Progenitor cell of endocrine pancreas (in vitro differentiated cells): Measurements from ENCODE around the gene KCNK3. TPM values are rescaled to one million over a fixed set of nuclear protein-coding genes. Genes with fewer than 3 reads are reported as not detected.
A peak's percentile ranks its signal among the peaks of the same experiment; 100 is the strongest.
"Not testable (repeated sequence)": the region's sequence is repeated elsewhere in the genome, so short reads cannot be mapped to it uniquely, and the experiment has no call there.

Experiments used
- DNase-seq: peaks from one replicate; pipeline ENCODE4 v3.0.0; 2021; ENCODE audit warnings: low spot score; ENCODE audit not compliant: unreplicated experiment
- H3K27ac Mint-ChIP-seq: 2 replicates; pipeline ENCODE4 v1.8.0; 2021; ENCODE audit warnings: mild to moderate bottlenecking, moderate library complexity, mixed read lengths
- H3K27me3 Mint-ChIP-seq: 2 replicates; pipeline ENCODE4 v1.8.0; 2021; ENCODE audit warnings: mixed read lengths
- H3K36me3 Mint-ChIP-seq: 2 replicates; pipeline ENCODE4 v1.8.0; 2022; ENCODE audit warnings: mixed read lengths; ENCODE audit not compliant: insufficient read depth
- H3K4me1 Mint-ChIP-seq: 2 replicates; pipeline ENCODE4 v1.8.0; 2021; ENCODE audit warnings: low read depth, mixed read lengths
- H3K4me3 Mint-ChIP-seq: 2 replicates; pipeline ENCODE4 v1.8.0; 2021; ENCODE audit warnings: low read depth, mild to moderate bottlenecking, moderate library complexity, mixed read lengths
- H3K9me3 Mint-ChIP-seq: 2 replicates; pipeline ENCODE4 v1.8.0; 2021; ENCODE audit warnings: low read depth, mixed read lengths
- CTCF ChIP-seq: fragments of 200-600 bp; sonication (generic); IDR thresholded peaks from one replicate; pipeline ENCODE4 v1.5.0; 2021; ENCODE audit warnings: antibody characterized with exemption, mild to moderate bottlenecking; ENCODE audit not compliant: unreplicated experiment
- total RNA-seq: library from RNA; stranded (reverse); gene quantifications from 2 replicates; pipeline ENCODE4 v1.2.1, GENCODE V29; 2021

The KCNK3 gene
- total RNA-seq, 1 donor from 2014 or later, result 1.5 TPM

GRCh38 chr2:26759845-26760244 is 67.3 kb downstream of the KCNK3 start:
- TF ChIP-seq CTCF, result no peak
- no peaks in the 10 kb centered on the region for H3K27me3 Mint-ChIP-seq
- peaks cover 6% of the 10 kb centered on the region for H3K4me1 Mint-ChIP-seq
- no peak overlapping the region for H3K27ac Mint-ChIP-seq
- H3K36me3 Mint-ChIP-seq, result no peaks in the 10 kb centered on the region
- no peak overlapping the region for H3K4me3 Mint-ChIP-seq
- no peaks in the 10 kb centered on the region for H3K9me3 Mint-ChIP-seq
- DNase-seq, result no peak

GRCh38 chr2:26760991-26761390 is 68.5 kb downstream of the KCNK3 start:
- not testable (repeated sequence) for H3K36me3 Mint-ChIP-seq, H3K4me1 Mint-ChIP-seq, H3K4me3 Mint-ChIP-seq, H3K9me3 Mint-ChIP-seq, H3K27ac Mint-ChIP-seq, H3K27me3 Mint-ChIP-seq, DNase-seq

- no peak for TF ChIP-seq CTCF
- Mint-ChIP-seq H3K4me3 (peak overlapping the region; percentile 84), H3K9me3 (no peaks in the 10 kb centered on the region), H3K27ac (no peak overlapping the region), H3K36me3 (no peaks in the 10 kb centered on the region), H3K4me1 (peaks cover 9% of the 10 kb centered on the region), H3K27me3 (no peaks in the 10 kb centered on the region)
- no peak for DNase-seq
Observed at GRCh38 chr2:26763019-26763418, 70.5 kb downstream of the KCNK3 start.

- no peaks in the 10 kb centered on the region for H3K36me3 Mint-ChIP-seq
- DNase-seq, result peak; percentile 73
- H3K27ac Mint-ChIP-seq, result peak within 1 kb of the TSS; percentile 80
- H3K27me3 Mint-ChIP-seq, result no peaks in the 10 kb centered on the region
- peaks cover 8% of the 10 kb centered on the region for H3K4me1 Mint-ChIP-seq
- TF ChIP-seq CTCF, result no peak
- H3K4me3 Mint-ChIP-seq, result peak within 1 kb of the TSS; percentile 84
- H3K9me3 Mint-ChIP-seq, result no peaks in the 10 kb centered on the region
Observed at GRCh38 chr2:26764078-26764887, 71.8 kb downstream of the KCNK3 start, which contains the start of gene SLC35F6. Gene SLC35F6 (plus strand): TSS chr2:26764284. CDS start chr2:26764350, 66 bp downstream.

- no peak for TF ChIP-seq CTCF
- H3K27ac Mint-ChIP-seq, result peak overlapping the region; percentile 80
- H3K27me3 Mint-ChIP-seq, result no peaks in the 10 kb centered on the region
- peak overlapping the region; percentile 84 for H3K4me3 Mint-ChIP-seq
- H3K36me3 Mint-ChIP-seq, result no peaks in the 10 kb centered on the region
- peaks cover 8% of the 10 kb centered on the region for H3K4me1 Mint-ChIP-seq
- DNase-seq, result no peak
- no peaks in the 10 kb centered on the region for H3K9me3 Mint-ChIP-seq
Observed at GRCh38 chr2:26764906-26765305, 72.4 kb downstream of the KCNK3 start.
